T follicular helper cell (primary cell): ENCODE measurements around the gene FHAD1.

Source experiments
- DNase-seq: peaks from one replicate; pipeline ENCODE4 v3.0.0-alpha.2; 2020; ENCODE audit warnings: low read depth

The FHAD1 gene

GRCh38 chr1:15400627-15401026 is 153.6 kb downstream of the FHAD1 start:
- DNase-seq: no peak

DNA sequence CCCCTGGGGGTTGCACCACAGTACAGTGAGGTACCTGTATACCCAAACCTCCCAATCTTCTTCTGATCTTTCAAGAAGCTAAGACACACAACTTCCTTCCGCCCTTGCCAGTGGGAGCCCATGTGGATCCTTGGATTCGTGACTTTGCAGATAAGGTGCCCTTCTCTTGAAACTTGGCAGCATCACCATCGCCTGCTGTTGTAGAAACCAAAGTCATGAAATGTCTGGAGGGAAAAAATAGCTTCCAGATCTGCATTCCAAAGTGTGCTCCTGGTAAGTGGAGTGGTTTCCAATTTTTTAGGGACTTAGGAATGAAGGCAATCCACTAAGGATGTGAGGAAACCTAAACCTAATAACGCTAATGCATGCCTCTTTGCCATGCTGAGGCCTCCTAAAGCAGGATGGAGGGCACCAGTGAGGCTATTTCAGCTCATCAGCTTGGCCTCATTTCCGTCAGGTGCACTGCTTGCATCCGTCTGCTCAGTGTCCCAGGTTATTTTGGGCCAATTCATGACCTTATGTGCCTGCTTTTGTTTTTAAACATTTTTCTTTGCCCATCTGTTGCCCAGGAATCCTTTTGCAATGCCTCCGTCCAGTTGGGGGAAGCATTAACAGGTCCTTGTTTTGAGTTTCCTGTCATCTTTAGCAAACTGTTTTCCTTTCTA is 154.5 kb downstream of the FHAD1 start:
- no peak for DNase-seq

- DNase-seq: no peak
Measured at GRCh38 chr1:15402809-15403450, 155.9 kb downstream of the FHAD1 start.

DNA sequence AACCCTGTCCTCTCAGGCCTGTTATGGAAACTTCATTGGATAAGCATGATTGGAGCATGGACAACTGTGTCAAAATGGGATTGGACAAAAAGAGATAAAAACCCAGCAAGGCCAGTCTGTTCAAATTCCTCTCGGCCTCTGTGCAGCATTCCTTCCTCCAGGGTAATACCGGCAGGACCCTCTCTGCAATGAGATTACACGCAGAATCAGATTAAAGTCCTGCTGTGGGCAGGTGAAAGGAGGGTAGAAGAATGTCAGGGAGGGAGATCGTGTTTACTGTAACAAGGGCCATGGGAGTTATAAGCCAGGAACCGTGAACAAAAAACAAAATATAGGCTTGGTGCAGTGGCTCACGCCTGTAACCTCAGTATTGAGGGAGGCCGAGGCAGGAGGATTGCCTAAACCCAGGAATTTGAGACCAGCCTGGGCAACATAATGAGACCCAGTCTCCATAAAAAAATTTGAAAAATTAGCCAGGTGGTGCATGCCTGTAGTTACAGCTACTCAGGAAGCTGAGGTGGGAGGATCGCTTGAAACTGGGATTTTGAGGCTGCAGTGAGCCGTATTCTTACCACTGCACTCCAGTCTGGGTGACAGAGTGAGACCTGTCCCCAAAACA is 157.0 kb downstream of the FHAD1 start:
- DNase-seq: no peak

GRCh38 chr1:15405106-15405850 is 158.3 kb downstream of the FHAD1 start:
- no peak for DNase-seq

GRCh38 chr1:15406614-15407559 is 159.9 kb downstream of the FHAD1 start:
- DNase-seq: no peak

DNA sequence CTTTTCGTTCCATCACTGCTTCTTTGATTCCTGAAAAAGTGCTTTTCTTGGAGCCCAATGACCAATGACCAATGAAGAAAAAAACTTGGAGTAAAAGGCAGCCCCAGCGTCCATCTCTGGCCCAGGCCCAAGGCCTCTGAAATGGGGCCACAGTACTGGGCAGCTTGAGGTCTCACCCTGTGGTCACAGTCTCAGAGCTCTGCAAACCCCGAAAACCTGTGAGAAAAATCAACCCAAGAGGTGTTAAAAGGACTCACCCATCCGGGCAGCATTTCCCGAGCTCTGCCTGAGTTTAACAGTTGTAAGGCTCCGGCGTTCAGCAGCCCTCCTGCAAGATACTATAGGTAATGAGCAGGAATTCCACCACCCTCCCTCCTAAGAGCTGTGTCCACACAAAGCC is 160.6 kb downstream of the FHAD1 start:
- no peak for DNase-seq

DNA sequence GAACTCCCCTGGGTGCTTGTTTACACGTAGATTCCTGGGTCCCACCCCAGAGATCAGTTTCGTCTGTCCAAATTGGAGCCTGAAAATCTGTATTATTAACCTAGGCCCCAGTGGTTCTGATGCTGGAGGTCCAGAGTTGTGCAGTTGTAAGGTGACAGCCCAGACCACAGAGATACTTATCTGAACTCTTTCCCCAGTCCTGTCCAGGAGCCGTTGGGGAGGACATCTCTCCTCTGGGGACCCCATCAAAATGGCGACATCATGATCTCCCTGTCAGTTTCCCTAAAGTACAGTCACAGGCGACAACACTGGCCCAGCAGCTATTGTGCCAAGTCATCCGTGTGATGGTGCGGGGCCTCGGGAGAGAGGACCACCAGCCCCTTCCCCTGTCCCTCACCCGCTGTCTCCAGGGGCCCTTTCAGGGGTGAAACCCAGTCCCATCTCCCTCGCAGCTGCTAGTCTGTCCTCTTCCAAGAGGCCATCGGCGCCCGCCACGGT is 161.9 kb downstream of the FHAD1 start:
- no peak for DNase-seq

- DNase-seq: peak; percentile 84
Measured at GRCh38 chr1:15409388-15410222, 162.6 kb downstream of the FHAD1 start, which contains the start of gene EFHD2. EFHD2 (plus strand) TSS chr1:15409888; CDS start chr1:15409972, 84 bp downstream.

DNA sequence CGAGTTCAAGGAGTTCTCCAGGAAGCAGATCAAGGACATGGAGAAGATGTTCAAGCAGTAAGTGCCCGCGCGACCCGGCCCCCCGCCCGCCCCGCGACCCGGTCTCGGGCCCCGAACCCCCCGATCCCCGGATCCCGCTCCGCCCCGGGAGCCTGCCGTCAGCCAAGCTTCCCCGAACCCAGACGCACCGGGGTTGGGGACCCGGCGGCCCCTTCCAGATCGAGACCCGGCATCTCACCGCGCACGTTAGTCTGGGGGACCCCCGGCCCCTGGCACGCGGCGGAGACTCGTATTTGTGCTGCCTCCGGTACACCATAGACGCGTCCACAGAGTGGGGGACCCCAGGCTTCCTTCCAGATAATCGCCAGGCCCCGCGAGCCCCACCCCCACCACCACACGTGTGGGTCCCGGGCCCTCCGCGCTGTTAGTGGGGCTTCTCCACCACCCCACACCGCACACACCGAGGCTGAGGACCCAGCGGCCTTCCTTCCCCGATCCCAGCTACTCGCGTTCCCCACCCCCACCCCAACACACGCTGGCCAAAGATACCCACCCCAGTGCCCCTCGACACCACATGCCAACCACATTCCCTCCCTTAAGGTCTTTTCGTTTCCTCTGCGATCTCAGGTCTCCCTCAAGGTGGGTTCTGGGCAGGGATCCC is 163.3 kb downstream of the FHAD1 start:
- no peak for DNase-seq

DNA sequence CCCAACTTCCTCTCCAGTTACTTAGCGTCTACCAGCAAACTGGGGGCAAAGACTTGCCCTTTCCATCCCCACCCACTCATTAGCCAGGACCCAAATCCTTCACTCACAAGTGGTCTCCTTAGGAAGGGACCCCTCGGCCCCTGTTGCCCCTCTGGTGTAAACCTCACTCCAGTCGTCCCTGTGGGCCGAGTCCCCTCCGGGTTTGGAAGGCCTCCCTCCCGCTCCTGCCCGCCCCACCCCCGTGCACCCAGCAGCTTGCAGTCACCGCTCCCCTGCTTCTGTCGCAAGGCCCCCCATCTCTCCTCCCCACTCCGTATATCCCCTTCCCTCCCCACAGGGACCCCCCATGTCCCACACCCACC is 163.8 kb downstream of the FHAD1 start:
- DNase-seq: no peak

DNA sequence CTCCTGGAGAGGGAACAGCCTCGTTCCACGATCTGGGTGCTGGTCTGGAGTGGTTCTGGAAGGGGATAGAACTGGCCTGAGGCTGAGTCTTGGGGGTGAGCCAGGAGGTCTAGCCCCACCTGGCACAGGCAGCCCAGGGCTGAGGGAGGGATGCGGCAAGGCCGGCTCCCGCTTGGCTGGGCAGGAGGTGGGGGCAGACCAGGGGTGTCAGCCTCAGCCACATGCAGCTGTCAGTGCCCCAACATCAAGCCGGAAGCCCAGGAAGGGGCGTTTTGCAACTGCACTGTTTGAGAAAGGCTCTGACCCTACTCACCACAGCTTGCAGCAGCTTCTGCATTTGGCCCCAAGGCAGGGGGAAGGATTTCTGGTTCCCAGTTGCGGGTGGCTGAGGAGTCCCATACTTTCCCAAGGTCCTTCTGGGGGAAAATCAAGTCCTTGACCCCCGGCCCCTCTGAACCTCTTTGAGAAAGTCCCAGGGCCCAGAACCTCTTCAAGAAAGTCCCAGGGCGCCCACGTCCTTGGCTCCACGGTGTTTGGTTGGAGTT is 164.6 kb downstream of the FHAD1 start:
- no peak for DNase-seq

DNA sequence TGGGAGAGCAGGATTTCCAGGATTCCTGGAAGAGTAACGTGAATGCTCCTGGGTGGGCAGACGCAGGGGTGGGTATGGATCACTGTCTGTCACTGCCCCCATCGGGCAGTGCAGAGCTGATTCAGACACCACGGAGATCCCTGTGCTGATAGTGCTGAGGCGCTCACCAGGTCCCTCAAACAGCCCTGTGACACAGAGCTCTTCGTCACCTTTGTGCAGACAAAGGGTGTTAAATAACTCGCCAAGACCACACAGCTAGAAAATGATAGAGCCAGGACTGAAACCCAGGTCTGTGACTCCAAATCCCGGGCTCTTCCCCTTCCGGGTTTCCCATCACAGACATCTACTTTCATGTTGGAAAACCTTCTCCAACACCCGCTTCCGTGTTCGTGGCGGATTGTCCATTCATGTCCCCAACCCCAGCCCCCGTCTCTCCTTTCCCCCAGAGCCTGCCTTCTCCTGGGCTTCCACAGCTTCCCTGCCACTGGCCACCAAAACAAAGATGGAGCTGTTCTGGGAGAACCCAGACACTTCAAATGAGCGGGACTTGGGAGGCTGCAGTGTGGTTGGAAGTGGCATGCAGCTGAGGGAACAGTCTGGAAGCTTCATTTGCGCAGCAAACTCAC is 165.3 kb downstream of the FHAD1 start:
- DNase-seq: no peak

- DNase-seq: no peak
Measured at GRCh38 chr1:15412843-15413242, 165.8 kb downstream of the FHAD1 start.

GRCh38 chr1:15413563-15414444 is 166.8 kb downstream of the FHAD1 start:
- DNase-seq: no peak

GRCh38 chr1:15414445-15414983 is 167.5 kb downstream of the FHAD1 start:
- no peak for DNase-seq

DNA sequence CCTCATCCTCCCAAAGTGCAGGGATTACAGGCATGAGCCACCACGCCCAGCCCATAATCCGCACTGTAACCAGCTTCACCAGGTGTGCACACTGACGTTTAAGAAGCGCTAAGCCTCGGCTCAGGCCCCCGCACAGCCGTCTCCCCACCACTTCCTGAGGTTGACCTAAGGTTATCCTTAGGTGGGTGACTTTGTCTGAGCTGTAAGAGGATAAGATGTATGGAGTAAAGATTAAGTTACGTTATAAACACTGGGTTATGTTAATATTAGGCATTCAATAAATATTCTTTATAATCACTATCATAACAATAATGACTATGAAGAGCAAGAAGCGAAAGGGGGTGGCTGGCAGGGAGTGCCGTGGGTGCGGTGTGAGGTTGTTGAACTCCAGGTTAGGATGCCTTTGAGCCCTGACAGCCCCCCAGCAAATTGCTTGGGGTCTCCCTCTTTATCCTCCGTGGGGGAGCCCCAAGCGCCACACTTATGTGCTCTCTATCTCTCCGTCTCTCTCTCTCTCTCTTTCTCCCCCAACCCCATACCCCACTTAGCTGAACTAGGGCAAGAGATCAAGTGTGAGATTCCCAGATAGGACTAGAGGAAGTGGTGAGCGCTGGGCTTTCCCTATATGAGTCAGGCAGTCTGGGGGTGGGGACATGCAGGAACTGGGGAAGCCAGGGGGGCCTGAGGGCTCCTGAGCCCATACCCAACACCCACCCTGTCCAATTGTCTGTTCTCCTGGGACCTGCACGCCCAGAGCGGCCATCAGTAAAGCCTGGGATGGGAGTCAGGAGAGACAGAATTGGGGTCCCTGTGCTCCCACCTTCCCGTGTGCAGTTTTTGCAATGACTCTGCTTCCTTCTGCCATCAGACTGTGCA is 170.3 kb downstream of the FHAD1 start:
- DNase-seq: peak; percentile 52
